HepG2 (cell line): ENCODE measurements around the gene C10orf143. TPM values are rescaled to one million over a fixed set of nuclear protein-coding genes. Genes with fewer than 3 reads are reported as not detected.
A peak's percentile ranks its signal among the peaks of the same experiment; 100 is the strongest.

Experiments
- FOXP1 ChIP-seq, 2 experiments: fragments of 450-650 bp in 1 of 2; IDR thresholded peaks; 2 replicates each; pipeline ENCODE4 v1.6.1; 2017 to 2018; ENCODE audit warnings: antibody characterized with exemption in 1 of 2
- MAFG ChIP-seq: sonication (generic); formaldehyde crosslinking; IDR thresholded peaks from 2 replicates; pipeline ENCODE4 v1.5.1; 2020; ENCODE audit warnings: mild to moderate bottlenecking, missing genetic modification reagents
- NCOA1 ChIP-seq: sonication (generic); formaldehyde crosslinking; IDR thresholded peaks from 2 replicates; pipeline ENCODE4 v1.9.0; 2021; ENCODE audit warnings: missing genetic modification reagents
- POLR2AphosphoS2 ChIP-seq: IDR thresholded peaks from 2 replicates; pipeline ENCODE4 v1.6.1; 2011; ENCODE audit warnings: low read depth, low read length, improper control_type of control experiment
- SMARCC2 ChIP-seq: fragments of 450-650 bp; IDR thresholded peaks from 2 replicates; pipeline ENCODE4 v1.6.1; 2017; ENCODE audit warnings: antibody characterized with exemption, mild to moderate bottlenecking
- SP2 ChIP-seq: sonication (generic); formaldehyde crosslinking; IDR thresholded peaks from 2 replicates; pipeline ENCODE4 v1.5.1; 2020; ENCODE audit warnings: mild to moderate bottlenecking, missing genetic modification reagents
- SPEN ChIP-seq: sonication (generic); formaldehyde crosslinking; IDR thresholded peaks from 2 replicates; pipeline ENCODE4 v1.5.1; 2020; ENCODE audit warnings: low read depth, mild to moderate bottlenecking, missing genetic modification reagents
- ZFP36 ChIP-seq: fragments of 150-350 bp; IDR thresholded peaks from 2 replicates; pipeline ENCODE4 v1.6.1; 2018; ENCODE audit warnings: borderline replicate concordance, low read length, low read depth; ENCODE audit not compliant: partially characterized antibody
- ZNF614 ChIP-seq: IDR thresholded peaks from 2 replicates; pipeline ENCODE4 v1.6.1; 2018; ENCODE audit warnings: missing biosample characterization, missing genetic modification reagents, inconsistent platforms, borderline replicate concordance
- ZNF713 ChIP-seq: sonication (generic); formaldehyde crosslinking; IDR thresholded peaks from 2 replicates; pipeline ENCODE4 v1.4.0; 2020; ENCODE audit warnings: mild to moderate bottlenecking, missing genetic modification reagents
- polyA plus RNA-seq, 8 experiments: library from polyadenylated mRNA; depleted of rRNA in 3 of 8; stranded (reverse) in 7 of 8; unstranded in 1 of 8; fragments of >200 nt; fragmentation: Illumina TruSeq in 4 of 8; extraction: Trizol in 4 of 8; gene quantifications; 2 replicates each; pipeline versions ENCODE4 v1.2.1 to v1.2.3, GENCODE V29; 2011 to 2016; ENCODE audit warnings: low read depth in 4 of 8, missing spikeins in 1 of 8, mixed read lengths in 1 of 8; ENCODE audit not compliant: insufficient read depth in 1 of 8
- total RNA-seq, 5 experiments: library from RNA; depleted of rRNA; stranded (reverse); fragments of >200 nt; fragmentation: Illumina TruSeq; extraction: Trizol; gene quantifications; 2 replicates each; pipeline ENCODE4 v1.2.3, GENCODE V29; 2016; ENCODE audit warnings: low read depth in 1 of 5
- TF ChIP-seq, protein P1 (sequence below): sonication (generic); formaldehyde crosslinking; IDR thresholded peaks from 2 replicates; pipeline ENCODE4 v1.4.0; 2020; ENCODE audit warnings: missing genetic modification reagents
- TF ChIP-seq, protein P2 (sequence below): sonication (generic); formaldehyde crosslinking; IDR thresholded peaks from 2 replicates; pipeline ENCODE4 v1.4.0; 2020; ENCODE audit warnings: missing genetic modification reagents, borderline replicate concordance
- TF ChIP-seq, protein P3 (sequence below): sonication (generic); formaldehyde crosslinking; IDR thresholded peaks from 2 replicates; pipeline ENCODE4 v1.5.1; 2020; ENCODE audit warnings: mild to moderate bottlenecking, missing genetic modification reagents, borderline replicate concordance
- TF ChIP-seq, protein P4 (sequence below): sonication (generic); formaldehyde crosslinking; conservative IDR thresholded peaks from 2 replicates; pipeline ENCODE4 v1.8.0; 2022; ENCODE audit warnings: mild to moderate bottlenecking, moderate library complexity, missing genetic modification reagents
- TF ChIP-seq, protein P5 (sequence below): IDR thresholded peaks from 2 replicates; pipeline ENCODE4 v1.6.1; 2016; ENCODE audit warnings: missing compliant biosample characterization, missing genetic modification reagents, borderline replicate concordance
- TF ChIP-seq, protein P6 (sequence below): sonication (generic); formaldehyde crosslinking; IDR thresholded peaks from 2 replicates; pipeline ENCODE4 v1.8.0; 2022; ENCODE audit warnings: mild to moderate bottlenecking, missing genetic modification reagents, moderate library complexity

The C10orf143 gene
- total and polyA plus RNA-seq, 2 of the 13 experiments (the other 11 are each of a cell fraction or from before 2014, with no cell fraction given): 0.21 to 0.91 TPM

DNA sequence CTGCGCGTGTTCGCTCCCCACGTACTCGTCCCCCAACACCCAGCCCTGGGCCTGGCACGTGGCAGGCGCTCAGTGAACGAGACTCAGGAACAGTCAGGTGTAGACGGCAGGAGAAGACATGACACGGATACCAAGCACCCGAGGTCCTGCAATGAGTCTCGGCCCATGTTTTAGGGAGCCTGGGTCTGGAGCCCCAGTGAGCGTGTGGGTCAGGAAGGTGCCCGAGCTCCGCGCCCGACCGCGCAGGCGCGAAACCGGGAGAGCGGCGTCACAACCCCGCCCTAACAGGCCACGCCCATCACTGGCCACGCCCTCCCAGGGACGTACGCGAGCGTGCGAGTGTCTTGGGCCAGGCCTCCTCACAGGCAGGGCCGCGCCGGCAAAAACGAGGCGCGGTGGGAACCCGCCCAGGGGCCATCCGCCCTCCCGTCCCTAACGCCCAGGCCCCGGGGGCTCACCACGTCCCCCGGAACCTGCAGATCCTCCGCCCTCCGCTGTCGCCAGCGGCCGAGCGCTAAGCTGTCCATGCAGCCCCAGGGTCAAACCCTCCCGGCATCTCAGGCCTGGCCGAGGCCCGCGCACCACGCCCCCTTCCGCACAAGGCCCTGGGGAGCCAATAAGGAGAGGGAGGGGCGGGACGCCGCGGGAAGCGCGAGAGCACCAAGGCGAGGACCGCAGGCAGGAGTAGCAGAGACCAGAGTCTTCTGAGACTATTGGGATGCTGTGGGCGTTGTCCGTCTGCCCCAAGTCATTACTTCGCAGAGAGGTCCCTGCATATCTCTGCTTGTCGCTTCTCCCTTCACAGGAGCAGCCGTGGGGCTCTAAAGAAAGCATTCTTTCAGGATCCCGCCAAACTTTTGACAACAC lies at the start of gene C10orf143 (continued):
- TF ChIP-seq, protein P1, sequence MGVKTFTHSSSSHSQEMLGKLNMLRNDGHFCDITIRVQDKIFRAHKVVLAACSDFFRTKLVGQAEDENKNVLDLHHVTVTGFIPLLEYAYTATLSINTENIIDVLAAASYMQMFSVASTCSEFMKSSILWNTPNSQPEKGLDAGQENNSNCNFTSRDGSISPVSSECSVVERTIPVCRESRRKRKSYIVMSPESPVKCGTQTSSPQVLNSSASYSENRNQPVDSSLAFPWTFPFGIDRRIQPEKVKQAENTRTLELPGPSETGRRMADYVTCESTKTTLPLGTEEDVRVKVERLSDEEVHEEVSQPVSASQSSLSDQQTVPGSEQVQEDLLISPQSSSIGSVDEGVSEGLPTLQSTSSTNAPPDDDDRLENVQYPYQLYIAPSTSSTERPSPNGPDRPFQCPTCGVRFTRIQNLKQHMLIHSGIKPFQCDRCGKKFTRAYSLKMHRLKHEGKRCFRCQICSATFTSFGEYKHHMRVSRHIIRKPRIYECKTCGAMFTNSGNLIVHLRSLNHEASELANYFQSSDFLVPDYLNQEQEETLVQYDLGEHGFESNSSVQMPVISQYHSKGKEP (CRISPR knock-in tag): no peak
- TF ChIP-seq ZFP36 (no peak), ZNF713 (no peak), NCOA1 (CRISPR knock-in tag) (no peak; the same call in 1 of the 2 replicates), POLR2AphosphoS2 (no peak), FOXP1 (IDR thresholded peaks at IDR 0.05) (no peak), FOXP1 (CRISPR knock-in tag; IDR thresholded peaks at IDR 0.05) (no peak), SMARCC2 (no peak), SPEN (CRISPR knock-in tag) (peak; percentile 99; the same call in 1 of the 2 replicates), ZNF614 (peak; percentile 41; the same call in 1 of the 2 replicates), MAFG (CRISPR knock-in tag) (no peak), SP2 (CRISPR knock-in tag) (no peak)
- TF ChIP-seq, protein P2, sequence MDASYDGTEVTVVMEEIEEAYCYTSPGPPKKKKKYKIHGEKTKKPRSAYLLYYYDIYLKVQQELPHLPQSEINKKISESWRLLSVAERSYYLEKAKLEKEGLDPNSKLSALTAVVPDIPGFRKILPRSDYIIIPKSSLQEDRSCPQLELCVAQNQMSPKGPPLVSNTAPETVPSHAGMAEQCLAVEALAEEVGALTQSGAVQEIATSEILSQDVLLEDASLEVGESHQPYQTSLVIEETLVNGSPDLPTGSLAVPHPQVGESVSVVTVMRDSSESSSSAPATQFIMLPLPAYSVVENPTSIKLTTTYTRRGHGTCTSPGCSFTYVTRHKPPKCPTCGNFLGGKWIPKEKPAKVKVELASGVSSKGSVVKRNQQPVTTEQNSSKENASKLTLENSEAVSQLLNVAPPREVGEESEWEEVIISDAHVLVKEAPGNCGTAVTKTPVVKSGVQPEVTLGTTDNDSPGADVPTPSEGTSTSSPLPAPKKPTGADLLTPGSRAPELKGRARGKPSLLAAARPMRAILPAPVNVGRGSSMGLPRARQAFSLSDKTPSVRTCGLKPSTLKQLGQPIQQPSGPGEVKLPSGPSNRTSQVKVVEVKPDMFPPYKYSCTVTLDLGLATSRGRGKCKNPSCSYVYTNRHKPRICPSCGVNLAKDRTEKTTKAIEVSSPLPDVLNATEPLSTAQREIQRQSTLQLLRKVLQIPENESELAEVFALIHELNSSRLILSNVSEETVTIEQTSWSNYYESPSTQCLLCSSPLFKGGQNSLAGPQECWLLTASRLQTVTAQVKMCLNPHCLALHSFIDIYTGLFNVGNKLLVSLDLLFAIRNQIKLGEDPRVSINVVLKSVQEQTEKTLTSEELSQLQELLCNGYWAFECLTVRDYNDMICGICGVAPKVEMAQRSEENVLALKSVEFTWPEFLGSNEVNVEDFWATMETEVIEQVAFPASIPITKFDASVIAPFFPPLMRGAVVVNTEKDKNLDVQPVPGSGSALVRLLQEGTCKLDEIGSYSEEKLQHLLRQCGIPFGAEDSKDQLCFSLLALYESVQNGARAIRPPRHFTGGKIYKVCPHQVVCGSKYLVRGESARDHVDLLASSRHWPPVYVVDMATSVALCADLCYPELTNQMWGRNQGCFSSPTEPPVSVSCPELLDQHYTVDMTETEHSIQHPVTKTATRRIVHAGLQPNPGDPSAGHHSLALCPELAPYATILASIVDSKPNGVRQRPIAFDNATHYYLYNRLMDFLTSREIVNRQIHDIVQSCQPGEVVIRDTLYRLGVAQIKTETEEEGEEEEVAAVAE: no peak
- TF ChIP-seq, protein P3, sequence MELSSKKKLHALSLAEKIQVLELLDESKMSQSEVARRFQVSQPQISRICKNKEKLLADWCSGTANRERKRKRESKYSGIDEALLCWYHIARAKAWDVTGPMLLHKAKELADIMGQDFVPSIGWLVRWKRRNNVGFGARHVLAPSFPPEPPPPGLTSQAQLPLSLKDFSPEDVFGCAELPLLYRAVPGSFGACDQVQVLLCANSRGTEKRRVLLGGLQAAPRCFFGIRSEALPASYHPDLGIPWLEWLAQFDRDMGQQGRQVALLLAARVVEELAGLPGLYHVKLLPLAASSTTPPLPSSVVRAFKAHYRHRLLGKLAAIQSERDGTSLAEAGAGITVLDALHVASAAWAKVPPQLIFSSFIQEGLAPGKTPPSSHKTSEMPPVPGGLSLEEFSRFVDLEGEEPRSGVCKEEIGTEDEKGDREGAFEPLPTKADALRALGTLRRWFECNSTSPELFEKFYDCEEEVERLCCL (CRISPR knock-in tag): peak; percentile 83; the same call in 1 of the 2 replicates
- TF ChIP-seq, protein P4, sequence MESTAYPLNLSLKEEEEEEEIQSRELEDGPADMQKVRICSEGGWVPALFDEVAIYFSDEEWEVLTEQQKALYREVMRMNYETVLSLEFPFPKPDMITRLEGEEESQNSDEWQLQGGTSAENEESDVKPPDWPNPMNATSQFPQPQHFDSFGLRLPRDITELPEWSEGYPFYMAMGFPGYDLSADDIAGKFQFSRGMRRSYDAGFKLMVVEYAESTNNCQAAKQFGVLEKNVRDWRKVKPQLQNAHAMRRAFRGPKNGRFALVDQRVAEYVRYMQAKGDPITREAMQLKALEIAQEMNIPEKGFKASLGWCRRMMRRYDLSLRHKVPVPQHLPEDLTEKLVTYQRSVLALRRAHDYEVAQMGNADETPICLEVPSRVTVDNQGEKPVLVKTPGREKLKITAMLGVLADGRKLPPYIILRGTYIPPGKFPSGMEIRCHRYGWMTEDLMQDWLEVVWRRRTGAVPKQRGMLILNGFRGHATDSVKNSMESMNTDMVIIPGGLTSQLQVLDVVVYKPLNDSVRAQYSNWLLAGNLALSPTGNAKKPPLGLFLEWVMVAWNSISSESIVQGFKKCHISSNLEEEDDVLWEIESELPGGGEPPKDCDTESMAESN (CRISPR knock-in tag): peak; percentile 19; the same call in 1 of the 2 replicates
- TF ChIP-seq, protein P5, sequence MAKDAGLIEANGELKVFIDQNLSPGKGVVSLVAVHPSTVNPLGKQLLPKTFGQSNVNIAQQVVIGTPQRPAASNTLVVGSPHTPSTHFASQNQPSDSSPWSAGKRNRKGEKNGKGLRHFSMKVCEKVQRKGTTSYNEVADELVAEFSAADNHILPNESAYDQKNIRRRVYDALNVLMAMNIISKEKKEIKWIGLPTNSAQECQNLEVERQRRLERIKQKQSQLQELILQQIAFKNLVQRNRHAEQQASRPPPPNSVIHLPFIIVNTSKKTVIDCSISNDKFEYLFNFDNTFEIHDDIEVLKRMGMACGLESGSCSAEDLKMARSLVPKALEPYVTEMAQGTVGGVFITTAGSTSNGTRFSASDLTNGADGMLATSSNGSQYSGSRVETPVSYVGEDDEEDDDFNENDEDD: peak; percentile 83
- TF ChIP-seq, protein P6, sequence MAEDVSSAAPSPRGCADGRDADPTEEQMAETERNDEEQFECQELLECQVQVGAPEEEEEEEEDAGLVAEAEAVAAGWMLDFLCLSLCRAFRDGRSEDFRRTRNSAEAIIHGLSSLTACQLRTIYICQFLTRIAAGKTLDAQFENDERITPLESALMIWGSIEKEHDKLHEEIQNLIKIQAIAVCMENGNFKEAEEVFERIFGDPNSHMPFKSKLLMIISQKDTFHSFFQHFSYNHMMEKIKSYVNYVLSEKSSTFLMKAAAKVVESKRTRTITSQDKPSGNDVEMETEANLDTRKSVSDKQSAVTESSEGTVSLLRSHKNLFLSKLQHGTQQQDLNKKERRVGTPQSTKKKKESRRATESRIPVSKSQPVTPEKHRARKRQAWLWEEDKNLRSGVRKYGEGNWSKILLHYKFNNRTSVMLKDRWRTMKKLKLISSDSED: no peak
